Lung (tissue), 12 donors: ENCODE results near the gene MYBPC2. TPM values are rescaled to one million over a fixed set of nuclear protein-coding genes. Genes with fewer than 3 reads are reported as not detected.

Source experiments
- ATAC-seq: fragments of 200-7000 bp; cut with Tn5 transposase; one replicate; pipeline ENCODE4 v1.9.1; 2020; ENCODE audit warnings: moderate number of reproducible peaks; ENCODE audit not compliant: insufficient read depth, low FRiP score
- DNase-seq, 3 donors: peaks; one replicate each; pipeline ENCODE4 v3.0.0-alpha.2; 2013 to 2017
- H3K27ac ChIP-seq, 2 donors: one replicate each; pipeline ENCODE4 v1.5.1; 2013; ENCODE audit warnings: mild to moderate bottlenecking in 2 of 2, moderate library complexity in 2 of 2, control low read depth in 1 of 2, inconsistent platforms in 1 of 2, low read depth in 1 of 2, low read length in 1 of 2
- H3K27me3 ChIP-seq, 3 donors: one replicate each; pipeline ENCODE4 v1.5.1; 2013; ENCODE audit warnings: low read length in 2 of 3; ENCODE audit not compliant: control insufficient read depth in 3 of 3, insufficient read depth in 3 of 3
- H3K36me3 ChIP-seq, 4 donors: one replicate each; pipeline ENCODE4 v1.5.1; 2013; ENCODE audit warnings: low read length in 4 of 4, mild to moderate bottlenecking in 1 of 4, moderate library complexity in 1 of 4; ENCODE audit not compliant: control insufficient read depth in 4 of 4, insufficient read depth in 4 of 4
- H3K4me1 ChIP-seq, 5 donors: one replicate each; pipeline ENCODE4 v1.5.1; 2013; ENCODE audit warnings: low read length in 5 of 5, mild to moderate bottlenecking in 2 of 5, moderate library complexity in 1 of 5; ENCODE audit not compliant: control insufficient read depth in 5 of 5, insufficient read depth in 5 of 5
- H3K4me3 ChIP-seq: one replicate; pipeline ENCODE4 v1.5.1; 2013; ENCODE audit warnings: mild to moderate bottlenecking, control low read depth, moderate library complexity
- H3K9ac ChIP-seq, 2 donors: one replicate each; pipeline ENCODE4 v1.5.1; 2013; ENCODE audit warnings: low read length in 2 of 2, control low read depth in 1 of 2; ENCODE audit not compliant: insufficient read depth in 1 of 2
- H3K9me3 ChIP-seq, 4 donors: one replicate each; pipeline ENCODE4 v1.5.1; 2013; ENCODE audit warnings: low read length in 3 of 4, mild to moderate bottlenecking in 1 of 4, moderate library complexity in 1 of 4; ENCODE audit not compliant: control insufficient read depth in 4 of 4, insufficient read depth in 3 of 4
- CTCF ChIP-seq: IDR thresholded peaks from 2 replicates; pipeline ENCODE4 v1.5.1; 2012; ENCODE audit warnings: mild to moderate bottlenecking; ENCODE audit errors: control extremely low read depth, extremely low read depth
- WGBS, 2 donors: extraction: QIAGEN DNeasy Blood & Tissue Kit; methylation state at CpG; one replicate each; pipeline ENCODE4 v1.1.7; 2013; 5-methylcytosine and 5-hydroxymethylcytosine counted together
- polyA plus RNA-seq, 2 donors: library from polyadenylated mRNA; stranded (reverse); fragments of 200-250 nt; gene quantifications; one replicate each; pipeline ENCODE4 v1.2.1, GENCODE V29; 2013
- total RNA-seq, 2 donors: library from RNA; depleted of rRNA in 1 of 2; stranded (reverse); fragments of >200 nt in 1 of 2; gene quantifications; one replicate each; pipeline ENCODE4 v1.2.1, GENCODE V29; 2014 to 2021
- donor health status: control.
- donor health status: control.
- donor health status: Bipolar disorder and iron deficiency.
- donor health status: healthy.
- donor health status: DM: yes; HTN: yes; CAD: no.

The MYBPC2 gene
- total and polyA plus RNA-seq, 4 donors: 0.04 to 0.91 (median 0.38) TPM

GRCh38 chr19:50506700-50507099 is 74.0 kb downstream of the MYBPC2 start:
- Histone ChIP-seq H3K4me1 (peaks cover 0 to 10% (median 0%) of the 10 kb centered on the region in 5 donors), H3K4me3 (no peak overlapping the region), H3K27ac (no peak overlapping the region), H3K9ac (no peak overlapping the region), H3K36me3 (peaks cover 0 to 8% (median 0%) of the 10 kb centered on the region in 4 donors), H3K27me3 (no peaks in the 10 kb centered on the region), H3K9me3 (no peaks in the 10 kb centered on the region)
- no peak for TF ChIP-seq CTCF
- WGBS, 2 donors: 93 to 95% methylated on average over 8 to 10 of the region's 10 CpGs
- ATAC-seq (no peak), DNase-seq (no peak)

GRCh38 chr19:50507376-50507775 is 74.7 kb downstream of the MYBPC2 start:
- H3K36me3 ChIP-seq: peaks cover 0 to 8% (median 0%) of the 10 kb centered on the region in 4 donors
- no peak overlapping the region for H3K9ac ChIP-seq
- DNase-seq: no peak

GRCh38 chr19:50508843-50509190 is 76.1 kb downstream of the MYBPC2 start:
- DNase-seq: no peak
- 88 to 94% methylated on average over 3 of the region's 3 CpGs for WGBS, 2 donors
- no peak for ATAC-seq
- Histone ChIP-seq H3K9me3 (no peaks in the 10 kb centered on the region), H3K36me3 (peaks cover 0 to 8% (median 0%) of the 10 kb centered on the region in 4 donors), H3K27ac (no peak overlapping the region), H3K4me3 (no peak overlapping the region), H3K4me1 (peaks cover 0 to 10% (median 0%) of the 10 kb centered on the region in 5 donors), H3K9ac (no peak overlapping the region), H3K27me3 (no peaks in the 10 kb centered on the region)
- no peak for TF ChIP-seq CTCF

More at GRCh38 chr19:50507376-50507775, 74.7 kb downstream of the MYBPC2 start:
- no peaks in the 10 kb centered on the region for H3K9me3 ChIP-seq
- WGBS, 2 donors: 93 to 96% methylated on average over 8 of the region's 8 CpGs
- H3K4me1 ChIP-seq: peaks cover 0 to 10% (median 0%) of the 10 kb centered on the region in 5 donors
- no peak overlapping the region for H3K4me3 ChIP-seq
- no peak for ATAC-seq
- H3K27ac ChIP-seq: no peak overlapping the region
- no peaks in the 10 kb centered on the region for H3K27me3 ChIP-seq
- TF ChIP-seq CTCF: no peak

- TF ChIP-seq CTCF: no peak
- H3K9me3 ChIP-seq: peaks cover 0 to 1% (median 0%) of the 10 kb centered on the region in 4 donors
- H3K27ac ChIP-seq: no peak overlapping the region
- no peak for DNase-seq
- H3K36me3 ChIP-seq: peaks cover 0 to 8% (median 0%) of the 10 kb centered on the region in 4 donors
- 83 to 92% methylated on average over 11 of the region's 11 CpGs for WGBS, 2 donors
- no peak for ATAC-seq
- no peak overlapping the region for H3K9ac ChIP-seq
- no peaks in the 10 kb centered on the region for H3K27me3 ChIP-seq
- peaks cover 0 to 10% (median 0%) of the 10 kb centered on the region in 5 donors for H3K4me1 ChIP-seq
- H3K4me3 ChIP-seq: no peak overlapping the region
These were observed 76.7 kb downstream of the MYBPC2 start for GRCh38 chr19:50509366-50509765.
